GM20000 (cell line): ENCODE results near the gene POLR2B.

Experiments
- DNase-seq: peaks from one replicate; pipeline ENCODE4 v3.0.0; 2012; ENCODE audit warnings: low spot score
- CTCF ChIP-seq: IDR thresholded peaks from 2 replicates; pipeline ENCODE4 v1.5.1; 2012; ENCODE audit warnings: mild to moderate bottlenecking, control low read depth; ENCODE audit errors: extremely low read depth, missing control alignments

Gene POLR2B

GRCh38 chr4:56953680-56954520 lies 24.8 kb upstream of the POLR2B start:
- no peak for DNase-seq
- no peak for TF ChIP-seq CTCF

- TF ChIP-seq CTCF, result no peak
- DNase-seq, result no peak
Observed at GRCh38 chr4:56958111-56958517, 20.6 kb upstream of the POLR2B start.

- TF ChIP-seq CTCF, result no peak
- no peak for DNase-seq
Observed at GRCh38 chr4:56959100-56959499, 19.6 kb upstream of the POLR2B start.

GRCh38 chr4:56961107-56961500 lies 17.6 kb upstream of the POLR2B start:
- DNase-seq, result no peak

GRCh38 chr4:56971383-56971782 lies 7.3 kb upstream of the POLR2B start:
- TF ChIP-seq CTCF, result no peak
- DNase-seq, result no peak

More at GRCh38 chr4:56961107-56961500, 17.6 kb upstream of the POLR2B start:
- TF ChIP-seq CTCF, result no peak

- no peak for DNase-seq
- no peak for TF ChIP-seq CTCF
Observed at GRCh38 chr4:56972389-56972788, 6.3 kb upstream of the POLR2B start.

- no peak for TF ChIP-seq CTCF
- DNase-seq, result no peak
Observed at GRCh38 chr4:56972809-56973208, 5.9 kb upstream of the POLR2B start.
